ENCODE measurements around the gene SLC25A28.

The SLC25A28 gene

GRCh38 chr10:99619851-99620710 lies at the start of gene SLC25A28:
Gene SLC25A28, minus strand, starts transcription at chr10:99620439. Its CDS starts 104 bp downstream, at chr10:99620335.
- DNase-seq (ENCODE audit: low spot score) = peak; percentile 100

DNA sequence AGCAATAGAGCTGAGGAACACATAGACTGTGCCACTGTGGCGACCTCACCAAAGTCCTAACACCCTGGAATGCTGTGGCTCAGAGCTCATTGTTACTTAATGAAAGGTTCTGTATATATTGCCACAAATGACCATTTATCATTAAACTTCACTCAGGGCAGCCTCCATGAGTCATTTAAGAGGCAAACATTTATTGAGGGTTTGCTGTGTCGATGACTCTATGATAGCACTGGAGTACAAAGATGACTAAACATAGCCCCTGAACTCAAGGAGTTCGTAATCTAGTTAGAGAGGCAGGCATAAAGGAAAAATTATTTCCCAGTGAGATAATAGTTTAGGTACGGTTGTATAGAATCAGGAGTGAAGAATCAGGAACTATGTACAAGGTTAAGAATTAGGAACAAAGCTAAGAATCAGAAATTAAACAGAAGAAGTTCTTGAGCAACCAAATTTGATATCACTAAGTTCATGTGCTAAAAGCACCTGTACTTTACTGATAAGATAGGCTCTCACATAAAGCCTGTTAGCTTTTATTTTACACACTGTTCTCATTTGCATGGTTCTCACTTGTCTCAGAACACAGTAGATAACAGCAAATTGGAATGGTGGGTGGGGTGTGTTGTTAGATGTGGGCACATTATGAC lies 47.0 kb upstream of the SLC25A28 start:
- DNase-seq (ENCODE audit: low spot score) = no peak

DNA sequence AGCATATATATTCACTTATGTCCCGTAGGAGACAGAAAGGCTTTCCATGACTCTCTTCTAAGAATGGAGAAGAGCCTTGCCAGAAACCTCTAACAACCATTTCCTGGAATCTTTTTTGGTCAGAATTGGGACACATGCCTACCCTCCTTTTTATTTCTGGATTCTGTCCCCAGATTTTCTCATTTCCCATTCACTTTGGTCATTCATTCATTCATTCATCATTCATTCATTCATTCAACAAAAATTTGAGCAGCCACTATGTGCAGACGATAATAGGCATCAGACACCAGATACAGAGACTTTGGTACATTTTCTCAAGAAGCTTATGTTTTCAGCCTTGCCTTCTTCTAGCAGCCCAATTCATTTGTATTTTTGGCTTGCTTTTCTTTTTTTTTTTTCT lies 45.1 kb upstream of the SLC25A28 start:
- DNase-seq (ENCODE audit: low spot score) = no peak

- DNase-seq (ENCODE audit: low spot score) = no peak
Measured at GRCh38 chr10:99661377-99661763, 41.1 kb upstream of the SLC25A28 start.

GRCh38 chr10:99660662-99661376 lies 40.6 kb upstream of the SLC25A28 start:
- no peak for DNase-seq (ENCODE audit: low spot score)

DNA sequence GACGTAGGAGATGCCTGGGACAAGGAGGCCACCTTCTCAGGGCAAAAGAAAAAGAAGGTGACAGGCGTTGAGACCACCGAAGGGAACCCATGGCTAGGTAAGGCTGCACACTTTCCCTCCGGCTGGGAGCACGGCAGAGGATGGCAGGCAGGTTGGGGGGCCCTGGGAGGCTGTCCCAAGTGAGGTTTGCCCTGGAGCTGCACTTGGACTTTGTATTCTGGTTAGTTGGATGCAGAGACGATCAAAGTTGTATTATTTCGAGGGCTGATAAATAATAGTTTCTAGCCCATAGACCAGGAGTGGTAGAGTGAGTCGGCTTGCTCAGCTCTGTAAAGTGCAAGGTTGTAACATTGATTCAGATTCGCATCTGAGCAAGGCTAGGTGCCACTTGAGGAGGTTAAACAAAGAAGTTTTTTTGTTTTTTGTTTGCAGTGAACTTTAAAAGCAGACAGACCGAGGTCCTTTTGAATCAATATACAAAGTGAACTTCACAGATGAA lies 39.7 kb upstream of the SLC25A28 start:
- DNase-seq (ENCODE audit: low spot score) = no peak

DNA sequence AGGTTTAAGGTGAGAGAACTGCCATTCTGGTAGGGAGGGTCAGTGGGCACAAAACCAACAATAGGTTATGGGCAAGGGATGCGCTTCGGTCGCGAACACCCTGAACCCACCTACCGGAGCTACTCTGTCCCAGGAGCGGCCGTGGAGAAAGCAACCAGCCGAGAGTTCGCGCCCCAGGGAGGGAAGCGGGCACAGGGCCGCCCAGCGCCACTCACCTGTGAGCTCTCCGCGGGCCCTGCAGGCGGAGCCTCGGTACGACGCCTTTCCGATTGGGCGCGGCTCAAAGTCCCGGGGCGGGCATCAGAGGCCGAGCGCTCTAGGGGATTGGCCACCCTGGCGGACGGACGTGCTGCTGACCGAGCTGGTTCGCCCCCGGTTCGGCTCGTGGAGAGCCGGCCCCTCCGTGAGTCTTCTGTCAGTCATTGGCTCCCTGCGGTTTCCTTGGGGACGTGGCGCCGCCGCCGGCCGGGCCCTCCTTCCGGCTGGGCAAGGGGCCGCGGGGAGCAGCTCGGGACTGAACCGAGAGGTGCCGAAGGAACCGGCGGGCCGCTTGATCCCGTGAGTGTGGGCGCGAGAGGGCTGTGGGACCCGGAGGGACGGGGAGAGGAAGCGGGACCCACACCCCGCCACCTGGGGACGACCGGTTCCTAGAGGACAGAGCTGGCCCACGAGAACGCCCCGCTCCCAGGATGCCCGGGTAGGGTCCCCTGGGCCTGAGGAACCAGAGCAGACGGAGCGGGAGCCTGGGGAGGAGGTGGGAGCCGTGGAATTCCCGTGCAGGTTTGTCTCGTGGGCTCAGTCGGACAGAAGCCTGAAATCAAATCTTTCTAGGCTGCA lies 39.0 kb upstream of the SLC25A28 start, which contains the start of gene ENTPD7:
Gene ENTPD7 (plus strand): TSS at position 479 of the 837 bp plus-strand sequence. CDS start 448 bp downstream, outside the sequence.
- DNase-seq (ENCODE audit: low spot score) = peak; percentile 85

- no peak for DNase-seq (ENCODE audit: low spot score)
Measured at GRCh38 chr10:99658622-99659030, 38.4 kb upstream of the SLC25A28 start.

- DNase-seq (ENCODE audit: low spot score) = no peak
Measured at GRCh38 chr10:99656199-99657064, 36.2 kb upstream of the SLC25A28 start.

- DNase-seq (ENCODE audit: low spot score) = no peak
Measured at GRCh38 chr10:99654390-99655175, 34.3 kb upstream of the SLC25A28 start.

DNA sequence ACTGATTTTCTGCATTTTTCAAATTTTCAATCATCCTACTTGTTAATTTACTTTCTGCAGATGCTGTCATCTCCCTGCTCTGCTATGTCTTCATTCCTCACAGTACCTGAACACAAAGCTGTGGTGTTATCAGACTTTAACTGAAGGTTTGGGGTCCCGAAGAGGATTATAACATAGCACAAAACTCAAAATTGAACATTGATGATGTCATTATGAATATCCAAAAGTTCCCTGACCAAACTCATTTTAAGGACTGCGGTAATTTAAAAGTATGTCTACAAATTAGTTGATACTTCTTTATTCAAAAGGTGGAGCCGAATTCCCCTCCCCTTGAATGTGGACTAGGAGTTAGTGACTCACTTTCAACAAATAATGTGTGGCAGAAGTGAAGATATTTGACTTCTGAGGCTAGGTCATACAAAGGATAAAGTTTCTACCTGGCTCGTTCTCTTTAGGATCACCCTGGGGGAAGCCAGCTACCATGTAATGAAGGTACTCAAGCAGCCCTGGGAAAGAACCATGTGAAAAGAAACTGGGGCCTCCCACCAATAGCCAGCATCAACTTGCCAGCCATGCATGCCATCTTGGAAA lies 32.7 kb upstream of the SLC25A28 start:
- DNase-seq (ENCODE audit: low spot score) = no peak

DNA sequence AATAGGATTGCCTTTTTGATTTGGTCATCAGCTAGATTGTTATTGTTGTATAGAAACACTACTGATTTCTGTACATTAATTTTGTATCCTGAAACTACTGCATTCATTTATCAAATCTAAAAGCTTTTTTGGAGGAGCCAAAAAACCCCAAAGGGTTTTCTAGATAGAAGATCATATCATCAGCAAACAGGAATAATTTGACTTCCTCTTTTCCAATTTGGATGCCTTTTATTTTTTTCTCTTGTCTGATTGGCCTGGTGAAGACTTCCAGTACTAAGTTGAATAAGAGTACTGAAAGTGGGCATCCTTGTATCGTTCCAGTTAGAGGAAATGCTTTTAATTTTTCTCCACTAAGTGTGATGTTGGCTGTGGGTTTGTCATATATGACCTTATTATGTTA lies 28.5 kb upstream of the SLC25A28 start:
- no peak for DNase-seq (ENCODE audit: low spot score)

GRCh38 chr10:99647601-99648151 lies 27.4 kb upstream of the SLC25A28 start:
- no peak for DNase-seq (ENCODE audit: low spot score)

GRCh38 chr10:99633832-99634231 lies 13.6 kb upstream of the SLC25A28 start:
- no peak for DNase-seq (ENCODE audit: low spot score)

DNA sequence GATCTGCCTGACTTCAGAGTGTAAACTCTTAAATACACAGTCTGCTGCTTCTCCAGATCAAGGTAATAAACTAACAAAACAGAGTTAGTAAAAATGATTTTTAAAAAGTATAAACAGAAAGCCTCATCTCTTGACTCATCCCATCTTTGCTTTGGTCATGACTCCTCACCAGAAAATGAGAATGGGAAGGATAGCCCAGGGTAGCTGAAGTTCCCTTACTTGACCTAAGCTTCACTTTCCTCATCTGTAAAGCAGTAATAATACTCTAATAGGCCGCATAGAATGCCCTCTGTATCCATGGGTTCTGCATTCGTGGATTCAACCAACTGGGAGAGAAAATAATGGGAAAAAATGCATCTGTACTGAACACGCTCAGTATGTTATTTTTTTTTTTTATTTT lies 11.3 kb upstream of the SLC25A28 start:
- DNase-seq (ENCODE audit: low spot score) = no peak

- DNase-seq (ENCODE audit: low spot score) = no peak
Measured at GRCh38 chr10:99630991-99631390, 10.8 kb upstream of the SLC25A28 start.

DNA sequence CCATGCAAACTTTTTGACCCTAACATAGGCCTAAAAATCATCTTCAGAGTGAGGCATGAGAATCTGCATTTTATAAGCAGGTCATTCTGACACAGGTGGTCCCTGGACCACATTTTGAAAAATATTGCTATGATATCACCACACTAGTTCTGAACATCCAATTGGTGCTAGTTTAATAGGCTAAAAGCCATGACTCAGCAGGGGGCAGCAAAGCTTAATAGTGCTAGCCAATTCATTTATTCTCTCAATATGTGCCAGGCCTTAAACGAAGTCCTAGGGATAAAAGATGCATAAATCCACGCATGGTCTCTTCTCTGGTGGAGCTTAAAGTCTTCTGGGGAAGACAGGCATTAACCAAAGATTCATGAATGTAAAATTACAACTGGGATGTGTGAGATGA lies 10.2 kb upstream of the SLC25A28 start:
- DNase-seq (ENCODE audit: low spot score) = no peak

DNA sequence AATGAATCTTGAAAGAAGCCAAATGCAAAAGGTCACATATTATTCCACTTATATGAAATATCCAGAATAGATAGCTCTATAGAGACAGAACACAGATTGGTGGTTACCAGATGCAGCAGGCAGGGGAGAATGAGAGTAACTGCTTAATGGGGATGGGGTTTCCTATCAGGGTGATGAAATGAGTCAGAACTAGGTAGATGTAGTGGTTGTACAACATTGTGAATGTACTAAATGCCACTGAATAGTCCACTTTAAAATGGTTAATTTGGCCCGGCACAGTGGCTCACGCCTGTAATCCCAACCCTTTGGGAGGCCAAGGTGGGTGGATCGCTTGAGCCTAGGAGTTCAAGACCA lies 9.4 kb upstream of the SLC25A28 start:
- DNase-seq (ENCODE audit: low spot score) = no peak
